WTC11 (cell line): ENCODE measurements around the gene HNF1B. TPM values are rescaled to one million over a fixed set of nuclear protein-coding genes. Genes with fewer than 3 reads are reported as not detected.

Experiments used
- ATAC-seq: fragments of 200-7000 bp; cut with Tn5 transposase; 2 replicates; pipeline ENCODE4 v1.10.0; 2021; ENCODE audit warnings: mild to moderate bottlenecking, moderate library complexity
- CTCF ChIA-PET: fragments of 300-600 bp; sonication (Branson Sonifier 250); formaldehyde crosslinking; loops from one replicate; lab custom pipeline; 2021; ENCODE audit warnings: antibody characterized with exemption; lab: Charles Lee
- POLR2A ChIA-PET: fragments of 350-600 bp; sonication (Branson Sonifier 250); formaldehyde crosslinking; loops from one replicate; lab custom pipeline; 2021; ENCODE audit warnings: antibody characterized with exemption; lab: Charles Lee
- DNase-seq: peaks from one replicate; pipeline ENCODE4 v3.0.0; 2021; ENCODE audit warnings: low spot score
- H3K27ac Mint-ChIP-seq: 2 replicates; pipeline ENCODE4 v1.8.0; 2021; ENCODE audit warnings: mixed read lengths
- H3K27me3 Mint-ChIP-seq: 2 replicates; pipeline ENCODE4 v1.8.0; 2021; ENCODE audit warnings: low read depth, mild to moderate bottlenecking, moderate library complexity, mixed read lengths
- H3K36me3 Mint-ChIP-seq: 2 replicates; pipeline ENCODE4 v1.8.0; 2021; ENCODE audit warnings: mixed read lengths
- H3K4me1 Mint-ChIP-seq: 2 replicates; pipeline ENCODE4 v1.8.0; 2022; ENCODE audit warnings: mixed read lengths
- H3K4me3 Mint-ChIP-seq: 2 replicates; pipeline ENCODE4 v1.8.0; 2021; ENCODE audit warnings: mild to moderate bottlenecking, moderate library complexity, mixed read lengths
- H3K9me3 Mint-ChIP-seq: 2 replicates; pipeline ENCODE4 v1.8.0; 2021; ENCODE audit warnings: mixed read lengths
- ATF6 ChIP-seq: sonication (generic); formaldehyde crosslinking; IDR thresholded peaks from 2 replicates; pipeline ENCODE4 v1.8.1; 2023; ENCODE audit warnings: mild to moderate bottlenecking, missing genetic modification reagents
- CBFB ChIP-seq: sonication (generic); formaldehyde crosslinking; IDR thresholded peaks from 2 replicates; pipeline ENCODE4 v1.8.1; 2022; ENCODE audit warnings: mild to moderate bottlenecking, low read depth, missing genetic modification reagents
- CDX4 ChIP-seq: fragments of 250-450 bp; sonication (Bioruptor Pico); IDR thresholded peaks from 2 replicates; pipeline ENCODE4 v1.9.0; 2021; ENCODE audit warnings: moderate library complexity, mild to moderate bottlenecking, inconsistent platforms, borderline replicate concordance
- HMGXB4 ChIP-seq: sonication (generic); formaldehyde crosslinking; IDR thresholded peaks from 2 replicates; pipeline ENCODE4 v1.8.1; 2023; ENCODE audit warnings: mild to moderate bottlenecking, moderate library complexity, missing genetic modification reagents
- IRF2 ChIP-seq: sonication (generic); formaldehyde crosslinking; IDR thresholded peaks from 2 replicates; pipeline ENCODE4 v1.8.0; 2022; ENCODE audit warnings: low read depth, missing genetic modification reagents, borderline replicate concordance
- JAZF1 ChIP-seq: fragments of 250-450 bp; sonication (Bioruptor Pico); IDR thresholded peaks from 2 replicates; pipeline ENCODE4 v1.9.0; 2021; ENCODE audit warnings: moderate library complexity, mild to moderate bottlenecking, inconsistent platforms
- KAT7 ChIP-seq: sonication (generic); formaldehyde crosslinking; IDR thresholded peaks from 2 replicates; pipeline ENCODE4 v1.8.1; 2023; ENCODE audit warnings: missing genetic modification reagents, mild to moderate bottlenecking, borderline replicate concordance
- MAX ChIP-seq: sonication (generic); formaldehyde crosslinking; IDR thresholded peaks from 2 replicates; pipeline ENCODE4 v1.8.0; 2022; ENCODE audit warnings: mild to moderate bottlenecking, missing genetic modification reagents
- OVOL2 ChIP-seq: fragments of 250-450 bp; sonication (Bioruptor Pico); IDR thresholded peaks from 2 replicates; pipeline ENCODE4 v1.9.0; 2021; ENCODE audit warnings: mild to moderate bottlenecking, borderline replicate concordance
- PRRX2 ChIP-seq: fragments of 250-450 bp; sonication (Bioruptor Pico); IDR thresholded peaks from 2 replicates; pipeline ENCODE4 v1.8.0; 2021; ENCODE audit warnings: mild to moderate bottlenecking
- SMAD3 ChIP-seq: sonication (generic); formaldehyde crosslinking; IDR thresholded peaks from 2 replicates; pipeline ENCODE4 v1.8.0; 2022; ENCODE audit warnings: missing genetic modification reagents, mild to moderate bottlenecking, borderline replicate concordance
- SMAD4 ChIP-seq: sonication (generic); formaldehyde crosslinking; IDR thresholded peaks from 2 replicates; pipeline ENCODE4 v1.8.0; 2022; ENCODE audit warnings: mild to moderate bottlenecking, missing genetic modification reagents
- SP1 ChIP-seq: sonication (generic); formaldehyde crosslinking; conservative IDR thresholded peaks from 2 replicates; pipeline ENCODE4 v1.8.1; 2022; ENCODE audit warnings: missing genetic modification reagents
- TEAD1 ChIP-seq: sonication (generic); formaldehyde crosslinking; IDR thresholded peaks from 2 replicates; pipeline ENCODE4 v1.8.0; 2022; ENCODE audit warnings: mild to moderate bottlenecking, missing genetic modification reagents
- ZMAT4 ChIP-seq: fragments of 250-450 bp; sonication (Bioruptor Pico); IDR thresholded peaks from 2 replicates; pipeline ENCODE4 v1.9.0; 2021; ENCODE audit warnings: mild to moderate bottlenecking
- ZNF425 ChIP-seq: fragments of 250-450 bp; sonication (Bioruptor Pico); conservative IDR thresholded peaks from 2 replicates; pipeline ENCODE4 v1.9.0; 2021; ENCODE audit warnings: mild to moderate bottlenecking
- ZNF512 ChIP-seq: sonication (generic); formaldehyde crosslinking; IDR thresholded peaks from 2 replicates; pipeline ENCODE4 v1.8.1; 2022; ENCODE audit warnings: missing genetic modification reagents, borderline replicate concordance
- ZSCAN18 ChIP-seq: fragments of 250-450 bp; sonication (Bioruptor Pico); IDR thresholded peaks from 2 replicates; pipeline ENCODE4 v2.1.2; 2022; ENCODE audit warnings: mild to moderate bottlenecking, moderate library complexity
- total RNA-seq: library from RNA; stranded (reverse); gene quantifications from 3 replicates; pipeline ENCODE4 v1.2.3, GENCODE V29; 2021

Gene HNF1B
- total RNA-seq, 1 experiment from 2014 or later, result 0.26 TPM

- ChIA-PET CTCF (no interaction called here), POLR2A (no interaction called here)
Measured at GRCh38 chr17:37769050-37769449, 24.2 kb upstream of the HNF1B start.

GRCh38 chr17:37768438-37768837 is 23.6 kb upstream of the HNF1B start:
- no peak overlapping the region for H3K27ac Mint-ChIP-seq
- no peak overlapping the region for H3K4me3 Mint-ChIP-seq
- TF ChIP-seq CBFB (CRISPR knock-in tag) (no peak), OVOL2 (CRISPR knock-in tag) (no peak), TEAD1 (CRISPR knock-in tag) (no peak), CDX4 (CRISPR knock-in tag) (no peak), ZMAT4 (CRISPR knock-in tag) (no peak), SMAD3 (no peak), ZNF512 (CRISPR knock-in tag) (no peak), SMAD4 (CRISPR knock-in tag) (no peak), HMGXB4 (CRISPR knock-in tag) (no peak), PRRX2 (CRISPR knock-in tag) (no peak)
- H3K36me3 Mint-ChIP-seq, result peaks cover 15% of the 10 kb centered on the region
- ChIA-PET CTCF (no interaction called here), POLR2A (no interaction called here)
- H3K9me3 Mint-ChIP-seq, result peaks cover 24% of the 10 kb centered on the region
- ATAC-seq (no peak), DNase-seq (no peak)
- H3K27me3 Mint-ChIP-seq, result peaks cover 7% of the 10 kb centered on the region
- no peaks in the 10 kb centered on the region for H3K4me1 Mint-ChIP-seq

More at GRCh38 chr17:37769050-37769449, 24.2 kb upstream of the HNF1B start:
- peaks cover 24% of the 10 kb centered on the region for H3K9me3 Mint-ChIP-seq
- ATAC-seq, result no peak
- DNase-seq, result no peak
- no peak overlapping the region for H3K4me3 Mint-ChIP-seq
- peaks cover 15% of the 10 kb centered on the region for H3K36me3 Mint-ChIP-seq
- H3K4me1 Mint-ChIP-seq, result no peaks in the 10 kb centered on the region
- H3K27ac Mint-ChIP-seq, result no peak overlapping the region
- H3K27me3 Mint-ChIP-seq, result peaks cover 7% of the 10 kb centered on the region
- TF ChIP-seq ZNF425 (CRISPR knock-in tag) (no peak), JAZF1 (CRISPR knock-in tag) (no peak), MAX (no peak), PRRX2 (CRISPR knock-in tag) (no peak), KAT7 (no peak), IRF2 (CRISPR knock-in tag) (no peak), ZSCAN18 (CRISPR knock-in tag) (no peak), ATF6 (CRISPR knock-in tag) (no peak), SP1 (no peak)
